ENCODE data around the gene PBX4. TPM values are rescaled to one million over a fixed set of nuclear protein-coding genes. Genes with fewer than 3 reads are reported as not detected.

PBX4 gene
- total RNA-seq, 1 experiment from 2014 or later: 0.30 TPM

GRCh38 chr19:19543640-19544039 is 74.8 kb downstream of the PBX4 start:
- no TSS peak for BruUV-seq (replicated peaks)
- Mint-ChIP-seq H3K4me1 (ENCODE audit: insufficient read depth, unreplicated experiment) (no peaks in the 10 kb centered on the region), H3K27ac (ENCODE audit: low read depth, unreplicated experiment) (no peak overlapping the region), H3K36me3 (ENCODE audit: insufficient read depth, unreplicated experiment) (no peaks in the 10 kb centered on the region), H3K4me3 (ENCODE audit: unreplicated experiment) (no peak overlapping the region), H3K9me3 (ENCODE audit: unreplicated experiment) (no peaks in the 10 kb centered on the region), H3K27me3 (ENCODE audit: insufficient read depth, unreplicated experiment) (no peaks in the 10 kb centered on the region)
- intact Hi-C loops (cut with micrococcal nuclease): no loop called here
- DNase-seq (ENCODE audit: unreplicated experiment): no peak
- CTCF ChIA-PET: interaction anchor here (0.5 to 2.2 kb wide), 3 partner anchors 11 to 146 kb away, joined by 3 to 11 read pairs (median 3); no protein-coding TSS in a partner anchor
- POLR2A ChIA-PET: no interaction called here
- TF ChIP-seq, protein P1, sequence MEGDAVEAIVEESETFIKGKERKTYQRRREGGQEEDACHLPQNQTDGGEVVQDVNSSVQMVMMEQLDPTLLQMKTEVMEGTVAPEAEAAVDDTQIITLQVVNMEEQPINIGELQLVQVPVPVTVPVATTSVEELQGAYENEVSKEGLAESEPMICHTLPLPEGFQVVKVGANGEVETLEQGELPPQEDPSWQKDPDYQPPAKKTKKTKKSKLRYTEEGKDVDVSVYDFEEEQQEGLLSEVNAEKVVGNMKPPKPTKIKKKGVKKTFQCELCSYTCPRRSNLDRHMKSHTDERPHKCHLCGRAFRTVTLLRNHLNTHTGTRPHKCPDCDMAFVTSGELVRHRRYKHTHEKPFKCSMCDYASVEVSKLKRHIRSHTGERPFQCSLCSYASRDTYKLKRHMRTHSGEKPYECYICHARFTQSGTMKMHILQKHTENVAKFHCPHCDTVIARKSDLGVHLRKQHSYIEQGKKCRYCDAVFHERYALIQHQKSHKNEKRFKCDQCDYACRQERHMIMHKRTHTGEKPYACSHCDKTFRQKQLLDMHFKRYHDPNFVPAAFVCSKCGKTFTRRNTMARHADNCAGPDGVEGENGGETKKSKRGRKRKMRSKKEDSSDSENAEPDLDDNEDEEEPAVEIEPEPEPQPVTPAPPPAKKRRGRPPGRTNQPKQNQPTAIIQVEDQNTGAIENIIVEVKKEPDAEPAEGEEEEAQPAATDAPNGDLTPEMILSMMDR (IDR thresholded peaks at IDR 0.05; ENCODE audit: unreplicated experiment): no peak

- H3K4me3 Mint-ChIP-seq (ENCODE audit: unreplicated experiment): no peak overlapping the region
- DNase-seq (ENCODE audit: unreplicated experiment): no peak
- H3K4me1 Mint-ChIP-seq (ENCODE audit: insufficient read depth, unreplicated experiment): no peaks in the 10 kb centered on the region
- ChIA-PET CTCF (interaction anchor here (0.5 to 2.2 kb wide), 3 partner anchors 11 to 74 kb away, joined by 3 to 11 read pairs (median 4); no protein-coding TSS in a partner anchor), POLR2A (no interaction called here)
- no peaks in the 10 kb centered on the region for H3K27me3 Mint-ChIP-seq (ENCODE audit: insufficient read depth, unreplicated experiment)
- no peak overlapping the region for H3K27ac Mint-ChIP-seq (ENCODE audit: low read depth, unreplicated experiment)
- BruUV-seq (replicated peaks): no TSS peak
- H3K36me3 Mint-ChIP-seq (ENCODE audit: insufficient read depth, unreplicated experiment): no peaks in the 10 kb centered on the region
- intact Hi-C loops (cut with micrococcal nuclease): no loop called here
- TF ChIP-seq, protein P1 (IDR thresholded peaks at IDR 0.05; ENCODE audit: unreplicated experiment): no peak
- no peaks in the 10 kb centered on the region for H3K9me3 Mint-ChIP-seq (ENCODE audit: unreplicated experiment)
These were observed 75.4 kb downstream of the PBX4 start for GRCh38 chr19:19543101-19543500.

GRCh38 chr19:19542507-19542906 is 76.0 kb downstream of the PBX4 start:
- H3K27ac Mint-ChIP-seq (ENCODE audit: low read depth, unreplicated experiment): no peak overlapping the region
- no peaks in the 10 kb centered on the region for H3K27me3 Mint-ChIP-seq (ENCODE audit: insufficient read depth, unreplicated experiment)
- no peak for DNase-seq (ENCODE audit: unreplicated experiment)
- no peaks in the 10 kb centered on the region for H3K36me3 Mint-ChIP-seq (ENCODE audit: insufficient read depth, unreplicated experiment)
- BruUV-seq (replicated peaks): no TSS peak
- POLR2A ChIA-PET: no interaction called here
- TF ChIP-seq, protein P1 (IDR thresholded peaks at IDR 0.05; ENCODE audit: unreplicated experiment): no peak
- no peaks in the 10 kb centered on the region for H3K9me3 Mint-ChIP-seq (ENCODE audit: unreplicated experiment)
- intact Hi-C loops (cut with micrococcal nuclease): no loop called here
- no peak overlapping the region for H3K4me3 Mint-ChIP-seq (ENCODE audit: unreplicated experiment)
- CTCF ChIA-PET: interaction anchor here (0.8 kb wide), 1 partner anchor 47 kb away, joined by 4 read pairs; no protein-coding TSS in a partner anchor
- H3K4me1 Mint-ChIP-seq (ENCODE audit: insufficient read depth, unreplicated experiment): no peaks in the 10 kb centered on the region

- BruUV-seq (replicated peaks): no TSS peak
- ChIA-PET POLR2A (interaction anchor here (0.7 kb wide), 1 partner anchor 234 kb away, joined by 3 read pairs; no protein-coding TSS in a partner anchor), CTCF (no interaction called here)
- no peaks in the 10 kb centered on the region for H3K27me3 Mint-ChIP-seq (ENCODE audit: insufficient read depth, unreplicated experiment)
- intact Hi-C loops (cut with micrococcal nuclease): no loop called here
- no peak overlapping the region for H3K4me3 Mint-ChIP-seq (ENCODE audit: unreplicated experiment)
- DNase-seq (ENCODE audit: unreplicated experiment): no peak
- no peak overlapping the region for H3K27ac Mint-ChIP-seq (ENCODE audit: low read depth, unreplicated experiment)
- H3K4me1 Mint-ChIP-seq (ENCODE audit: insufficient read depth, unreplicated experiment): no peaks in the 10 kb centered on the region
- TF ChIP-seq, protein P1 (IDR thresholded peaks at IDR 0.05; ENCODE audit: unreplicated experiment): no peak
- no peaks in the 10 kb centered on the region for H3K9me3 Mint-ChIP-seq (ENCODE audit: unreplicated experiment)
- H3K36me3 Mint-ChIP-seq (ENCODE audit: insufficient read depth, unreplicated experiment): peaks cover 6% of the 10 kb centered on the region
These were observed 76.9 kb downstream of the PBX4 start for GRCh38 chr19:19541616-19542015.
